Skin epidermis (tissue), 12 donors: Measurements from ENCODE around the gene EXO5.
"Not testable (repeated sequence)": the region's sequence is repeated elsewhere in the genome, so short reads cannot be mapped to it uniquely, and the experiment has no call there.

Source experiments
- H3K27ac ChIP-seq, 21 experiments: fragments of 200-600 bp; sonication (generic) in 11 of 21; one replicate each; pipeline ENCODE4 v1.5.0; 2020; ENCODE audit warnings: mild to moderate bottlenecking in 3 of 21, inconsistent platforms in 2 of 21, moderate library complexity in 2 of 21
- H3K4me3 ChIP-seq, 7 experiments: fragments of 200-600 bp; sonication (generic) in 2 of 7; one replicate each; pipeline ENCODE4 v1.5.0; 2020; ENCODE audit warnings: inconsistent platforms in 2 of 7, mild to moderate bottlenecking in 2 of 7, moderate library complexity in 1 of 7

Gene EXO5

DNA sequence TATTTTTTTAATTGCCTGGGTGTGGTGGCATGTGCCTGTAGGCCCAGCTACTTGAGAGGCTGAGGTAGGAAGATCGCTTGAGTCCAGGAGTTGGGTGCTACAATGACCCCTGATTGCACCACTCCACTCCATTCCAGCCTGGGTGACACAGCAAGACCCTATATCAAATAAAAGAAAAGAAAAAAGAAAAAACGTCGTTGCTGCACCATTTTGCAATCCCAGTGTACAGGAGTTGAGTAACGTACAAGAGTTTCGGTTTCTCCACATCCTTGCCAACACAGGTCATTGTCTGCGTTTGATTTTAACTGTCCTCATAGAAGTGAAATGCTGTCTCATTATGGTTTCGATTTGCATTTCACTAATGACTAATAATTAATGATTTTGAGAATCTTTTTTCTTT, 30.8 kb downstream of the EXO5 start:
- Histone ChIP-seq H3K27ac (no peak overlapping the region), H3K4me3 (no peak overlapping the region)

GRCh38 chr1:40546957-40547356, 38.4 kb downstream of the EXO5 start:
- Histone ChIP-seq H3K27ac (no peak overlapping the region), H3K4me3 (no peak overlapping the region)

GRCh38 chr1:40553017-40553416, 44.5 kb downstream of the EXO5 start:
- Histone ChIP-seq H3K4me3 (no peak overlapping the region), H3K27ac (no peak overlapping the region)

DNA sequence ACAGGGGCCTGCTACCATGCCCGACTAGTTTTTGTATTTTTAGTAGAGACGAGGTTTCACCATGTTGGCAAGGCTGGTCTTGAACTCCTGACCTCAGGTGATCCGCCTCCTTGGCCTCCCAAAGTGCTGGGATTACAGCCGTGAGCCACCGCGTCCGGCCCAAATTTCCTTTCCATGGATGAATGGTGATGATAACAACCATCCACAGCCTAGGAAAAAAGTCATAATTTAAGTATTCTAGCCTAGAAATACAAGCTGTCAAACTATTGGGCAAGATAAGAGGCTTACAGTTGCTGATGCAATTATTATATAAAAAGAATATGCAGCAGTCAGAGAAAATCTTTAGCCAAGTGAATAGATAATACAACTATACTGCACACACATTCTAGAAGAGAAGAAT, 46.2 kb downstream of the EXO5 start:
- H3K27ac ChIP-seq, H3K4me3 ChIP-seq: not testable (repeated sequence)

DNA sequence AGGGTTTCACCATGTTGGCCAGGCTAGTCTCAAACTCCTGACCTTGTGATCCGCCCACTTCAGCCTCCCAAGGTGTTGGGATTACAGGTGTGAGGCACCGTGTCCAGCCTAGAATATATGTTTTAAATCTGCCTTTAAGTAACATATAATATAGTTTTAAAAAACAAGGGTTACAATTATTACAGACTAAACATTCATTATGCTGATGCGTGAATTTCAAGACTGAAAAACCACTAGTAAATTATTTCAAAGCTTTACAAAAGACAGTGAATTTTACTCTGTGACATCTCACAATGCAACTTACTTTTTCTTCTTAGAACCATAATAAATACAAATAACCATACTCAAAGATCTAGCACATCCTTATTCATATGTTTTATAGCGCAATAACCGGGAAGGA, 47.6 kb downstream of the EXO5 start:
- no peak overlapping the region for H3K27ac ChIP-seq
- H3K4me3 ChIP-seq = no peak overlapping the region

DNA sequence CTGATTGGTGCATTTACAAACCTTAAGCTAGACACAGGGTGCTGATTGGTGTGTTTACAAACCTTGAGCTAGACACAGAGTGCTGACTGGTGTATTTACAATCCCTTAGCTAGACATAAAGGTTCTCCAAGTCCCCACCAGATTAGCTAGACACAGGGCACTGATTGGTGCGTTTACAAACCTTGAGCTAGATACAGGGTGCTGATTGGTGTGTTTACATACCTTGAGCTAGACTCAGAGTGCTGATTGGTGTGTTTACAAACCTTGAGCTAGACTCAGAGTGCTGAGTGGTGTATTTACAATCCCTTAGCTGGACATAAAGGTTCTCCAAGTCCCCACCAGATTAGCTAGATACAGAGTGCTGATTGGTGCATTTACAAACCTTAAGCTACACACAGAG, 49.7 kb downstream of the EXO5 start:
- H3K4me3 ChIP-seq, H3K27ac ChIP-seq: not testable (repeated sequence)

DNA sequence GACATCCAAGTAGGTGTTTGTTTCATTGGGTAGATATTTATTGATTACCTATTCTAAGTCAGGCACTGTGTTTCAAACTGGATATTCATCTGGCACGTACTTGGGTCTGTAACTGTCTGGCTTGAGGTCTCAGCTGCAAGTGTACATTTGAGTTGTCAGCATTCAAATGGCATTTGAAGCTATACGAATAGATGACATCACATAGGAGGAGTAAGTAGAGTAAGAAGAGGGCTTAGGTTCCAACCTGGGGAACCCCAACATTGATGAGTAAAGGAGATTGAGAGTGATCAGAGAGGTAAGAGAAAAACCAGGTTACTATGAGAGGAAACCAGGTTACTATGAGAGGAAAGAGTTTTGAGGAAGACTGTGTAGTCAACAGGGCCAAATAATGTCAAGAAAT, 53.6 kb downstream of the EXO5 start:
- Histone ChIP-seq H3K4me3 (no peak overlapping the region), H3K27ac (no peak overlapping the region)

DNA sequence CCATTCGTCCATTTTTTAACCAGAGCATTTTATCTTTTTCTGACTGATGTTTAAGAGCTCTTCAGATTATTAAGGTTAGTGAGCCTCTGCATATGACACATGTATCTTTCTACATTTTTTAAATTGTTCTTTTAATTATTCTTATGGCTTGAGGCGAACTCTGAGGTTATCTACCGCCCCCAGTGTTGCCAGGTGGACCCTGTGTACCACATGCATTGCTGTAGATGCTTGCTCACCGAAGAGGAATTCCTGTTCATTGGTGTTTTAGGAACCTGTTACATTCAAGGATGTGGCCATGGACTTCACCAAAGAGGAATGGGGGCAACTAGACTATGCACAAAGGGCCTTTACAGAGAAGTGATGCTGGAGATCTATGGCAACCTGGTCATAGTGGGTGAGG, 54.7 kb downstream of the EXO5 start:
- no peak overlapping the region for H3K27ac ChIP-seq
- no peak overlapping the region for H3K4me3 ChIP-seq

- H3K4me3 ChIP-seq = no peak overlapping the region
- no peak overlapping the region for H3K27ac ChIP-seq
Measured at GRCh38 chr1:40564506-40564905, 55.9 kb downstream of the EXO5 start.

- Histone ChIP-seq H3K27ac (no peak overlapping the region), H3K4me3 (no peak overlapping the region)
Measured at GRCh38 chr1:40564913-40565312, 56.3 kb downstream of the EXO5 start.
